ENCODE measurements around the gene HMGB4. TPM values are rescaled to one million over a fixed set of nuclear protein-coding genes. Genes with fewer than 3 reads are reported as not detected.

HMGB4 gene
- total and polyA plus RNA-seq, 4 donors: not detected

- no peak overlapping the region for H3K4me3 ChIP-seq (ENCODE audit: low read length in 2 of 2)
- no peaks in the 10 kb centered on the region for H3K9me3 ChIP-seq (ENCODE audit: control insufficient read depth, low read length)
- H3K4me1 ChIP-seq (ENCODE audit: control insufficient read depth in 1 of 2, insufficient read depth in 2 of 2, low read length in 2 of 2): no peaks in the 10 kb centered on the region
- intact Hi-C loops (cut with DNase I): no loop called here
- no peak overlapping the region for H3K27ac ChIP-seq (ENCODE audit: low read depth in 1 of 2, low read length in 2 of 2)
- 84 to 87% methylated on average over 1 of the region's 1 CpG for WGBS, 2 donors
- ATAC-seq (ENCODE audit: low FRiP score) (no peak), DNase-seq (no peak)
- H3K36me3 ChIP-seq (ENCODE audit: control insufficient read depth in 1 of 2, insufficient read depth in 2 of 2, low read length in 1 of 2): no peaks in the 10 kb centered on the region
- no peaks in the 10 kb centered on the region for H3K27me3 ChIP-seq (ENCODE audit: control insufficient read depth in 1 of 2, insufficient read depth in 2 of 2, low read length in 1 of 2)
Measured at GRCh38 chr1:33906156-33906555, 42.3 kb downstream of the HMGB4 start.

GRCh38 chr1:33908324-33908956 is 44.6 kb downstream of the HMGB4 start:
- no peak overlapping the region for H3K27ac ChIP-seq (ENCODE audit: low read depth in 1 of 2, low read length in 2 of 2)
- DNase-seq (no peak), ATAC-seq (ENCODE audit: low FRiP score) (no peak)
- H3K4me3 ChIP-seq (ENCODE audit: low read length in 2 of 2): no peak overlapping the region
- no peaks in the 10 kb centered on the region for H3K27me3 ChIP-seq (ENCODE audit: control insufficient read depth in 1 of 2, insufficient read depth in 2 of 2, low read length in 1 of 2)
- intact Hi-C loops (cut with DNase I): no loop called here
- H3K36me3 ChIP-seq (ENCODE audit: control insufficient read depth in 1 of 2, insufficient read depth in 2 of 2, low read length in 1 of 2): no peaks in the 10 kb centered on the region
- no peaks in the 10 kb centered on the region for H3K4me1 ChIP-seq (ENCODE audit: control insufficient read depth in 1 of 2, insufficient read depth in 2 of 2, low read length in 2 of 2)
- no peaks in the 10 kb centered on the region for H3K9me3 ChIP-seq (ENCODE audit: control insufficient read depth, low read length)
- 76 to 79% methylated on average over 11 of the region's 11 CpGs for WGBS, 2 donors

All from aorta (tissue), 5 donors.